Right cardiac atrium (tissue), 5 donors: ENCODE data around the gene PRPF18. TPM values are rescaled to one million over a fixed set of nuclear protein-coding genes. Genes with fewer than 3 reads are reported as not detected.

Source experiments
- ATAC-seq, 2 donors: fragments of 200-7000 bp; cut with Tn5 transposase; one replicate each; pipeline versions ENCODE4 v1.8.0 to v1.9.1; 2020; ENCODE audit warnings: moderate library complexity in 2 of 2, mild to moderate bottlenecking in 1 of 2
- DNase-seq, 3 donors: peaks; one replicate each; pipeline ENCODE4 v3.0.0-alpha.2; 2020
- H3K27ac ChIP-seq: one replicate; pipeline ENCODE4 v1.5.1; 2013; ENCODE audit warnings: mild to moderate bottlenecking, low read length, control low read depth, moderate library complexity
- H3K27me3 ChIP-seq: one replicate; pipeline ENCODE4 v1.6.1; 2013; ENCODE audit not compliant: control insufficient read depth, insufficient read depth
- H3K4me1 ChIP-seq: one replicate; pipeline ENCODE4 v1.6.1; 2013; ENCODE audit warnings: low read length; ENCODE audit not compliant: control insufficient read depth, insufficient read depth
- H3K4me3 ChIP-seq: one replicate; pipeline ENCODE4 v1.5.1; 2013; ENCODE audit warnings: low read length, control low read depth
- H3K9me3 ChIP-seq: one replicate; pipeline ENCODE4 v1.6.1; 2013; ENCODE audit warnings: low read length; ENCODE audit not compliant: control insufficient read depth
- WGBS: extraction: QIAGEN DNeasy Blood & Tissue Kit; methylation state at CpG from one replicate; pipeline ENCODE4 v1.1.7; 2013; 5-methylcytosine and 5-hydroxymethylcytosine counted together
- intact Hi-C, 4 donors: fragments of 100-400 bp; cut with DNase I; formaldehyde crosslinking; loops; one replicate each; pipeline versions ENCODE4 v1.11.0 to v1.14.0; 2022 to 2023
- polyA plus RNA-seq: library from polyadenylated mRNA; stranded (reverse); fragments of 200-250 nt; gene quantifications from one replicate; pipeline ENCODE4 v1.2.3, GENCODE V29; 2013
- total RNA-seq, 4 donors: library from RNA; stranded (reverse); fragmentation: NEBNext Ultra II Directional; extraction: Animal tissue kit (Norgen Biotek cat#: 25700); gene quantifications; one replicate each; pipeline ENCODE4 v1.2.1, GENCODE V29; 2021
- donor health status: healthy with polysubstance abuse.
- donor health status: DM: no; HTN: yes; CAD: no.
- donor health status: DM: no; HTN: no; CAD: no.
- donor health status: DM: no; HTN: yes; CAD: no; lungs with severe emphysema.
- donor health status: DM: yes; HTN: yes; CAD: no.

The PRPF18 gene
- total and polyA plus RNA-seq, 5 donors = 14.5 to 17.7 (median 14.7) TPM

GRCh38 chr10:13644866-13645265, 58.1 kb downstream of the PRPF18 start:
- intact Hi-C loops = no loop called here
- DNase-seq = no peak
- WGBS = 97% methylated on average over 9 of the region's 9 CpGs
- Histone ChIP-seq H3K27me3 (no peaks in the 10 kb centered on the region), H3K27ac (no peak overlapping the region), H3K4me1 (no peaks in the 10 kb centered on the region), H3K4me3 (no peak overlapping the region), H3K9me3 (no peaks in the 10 kb centered on the region)
- no peak for ATAC-seq

- ATAC-seq = peak; percentile 29 to 58
- DNase-seq = peak; percentile 44 to 82 (median 71)
- Histone ChIP-seq H3K9me3 (no peaks in the 10 kb centered on the region), H3K4me3 (no peak overlapping the region), H3K27me3 (no peaks in the 10 kb centered on the region), H3K27ac (peak overlapping the region; percentile 63), H3K4me1 (peaks cover 3% of the 10 kb centered on the region)
- intact Hi-C loops = no loop called here
- 79% methylated on average over 12 of the region's 12 CpGs for WGBS
These were observed 61.7 kb downstream of the PRPF18 start for GRCh38 chr10:13648425-13648824.

GRCh38 chr10:13649844-13650520, 63.2 kb downstream of the PRPF18 start:
- WGBS = 65% methylated on average over 5 of the region's 5 CpGs
- Histone ChIP-seq H3K4me3 (no peak overlapping the region), H3K27ac (no peak overlapping the region), H3K4me1 (peaks cover 3% of the 10 kb centered on the region), H3K27me3 (no peaks in the 10 kb centered on the region), H3K9me3 (no peaks in the 10 kb centered on the region)
- no peak for DNase-seq
- ATAC-seq = no peak
- intact Hi-C loops = no loop called here

DNA sequence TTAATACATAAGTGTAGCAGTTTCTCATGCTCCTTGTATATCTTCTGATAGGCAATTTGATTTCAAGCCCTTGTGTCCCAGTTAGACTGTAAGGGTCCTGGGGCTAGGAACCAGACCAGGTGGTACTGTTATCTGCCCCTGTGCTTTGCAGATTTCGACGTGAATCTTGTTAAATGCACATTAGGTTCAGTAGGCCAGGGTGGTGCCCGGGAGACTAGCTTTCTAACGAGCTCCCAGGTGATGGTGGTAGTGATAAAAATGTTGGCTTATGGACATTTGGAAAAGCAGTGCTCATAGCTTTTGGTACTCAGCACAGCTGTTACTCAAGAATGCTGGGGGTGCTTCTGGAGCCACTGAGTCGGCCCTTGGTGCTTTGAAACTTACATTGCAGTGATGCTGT, 64.2 kb downstream of the PRPF18 start:
- Histone ChIP-seq H3K27ac (no peak overlapping the region), H3K9me3 (no peaks in the 10 kb centered on the region), H3K27me3 (no peaks in the 10 kb centered on the region), H3K4me3 (no peak overlapping the region), H3K4me1 (peaks cover 3% of the 10 kb centered on the region)
- intact Hi-C loops = no loop called here
- ATAC-seq (no peak), DNase-seq (no peak)
- WGBS = 59% methylated on average over 5 of the region's 5 CpGs

DNA sequence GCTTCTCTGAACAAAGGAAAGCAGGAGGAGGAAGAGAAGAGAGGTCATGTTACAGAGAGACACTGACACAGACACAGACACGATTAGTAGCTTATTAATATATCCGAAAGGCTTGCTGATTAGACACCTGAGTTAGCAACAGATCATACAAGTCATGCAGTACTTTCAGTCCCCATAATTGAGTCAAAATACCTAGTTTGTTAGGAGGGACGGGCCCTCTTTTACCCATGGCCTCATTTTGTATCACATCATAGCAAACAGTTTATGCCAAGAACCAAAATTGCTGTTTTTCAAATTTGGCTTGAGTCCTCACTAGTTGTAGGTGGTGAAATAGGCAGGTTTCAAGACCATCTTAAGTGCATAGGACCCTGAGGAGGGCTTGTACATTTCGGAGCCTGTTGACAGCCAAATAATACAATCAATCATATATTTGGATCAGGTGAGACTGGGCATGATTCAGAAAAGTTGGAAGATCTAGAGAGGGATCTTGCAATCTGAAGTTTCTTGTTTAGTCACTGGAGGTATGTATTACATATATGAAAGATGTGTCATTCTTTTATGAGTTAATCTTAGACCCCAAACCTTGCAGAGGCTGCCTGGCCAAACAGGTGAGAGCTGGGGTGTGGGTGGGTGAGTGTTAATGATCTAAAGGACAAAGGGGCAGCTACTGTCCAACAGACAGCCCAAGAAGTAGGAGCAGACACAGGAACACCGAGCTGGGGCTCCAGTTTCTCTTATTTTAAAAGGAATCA, 65.4 kb downstream of the PRPF18 start:
- no peak for ATAC-seq
- Histone ChIP-seq H3K4me1 (peaks cover 3% of the 10 kb centered on the region), H3K9me3 (no peaks in the 10 kb centered on the region), H3K27ac (no peak overlapping the region), H3K4me3 (no peak overlapping the region), H3K27me3 (no peaks in the 10 kb centered on the region)
- intact Hi-C loops = no loop called here
- 83% methylated on average over 5 of the region's 5 CpGs for WGBS
- DNase-seq = no peak

DNA sequence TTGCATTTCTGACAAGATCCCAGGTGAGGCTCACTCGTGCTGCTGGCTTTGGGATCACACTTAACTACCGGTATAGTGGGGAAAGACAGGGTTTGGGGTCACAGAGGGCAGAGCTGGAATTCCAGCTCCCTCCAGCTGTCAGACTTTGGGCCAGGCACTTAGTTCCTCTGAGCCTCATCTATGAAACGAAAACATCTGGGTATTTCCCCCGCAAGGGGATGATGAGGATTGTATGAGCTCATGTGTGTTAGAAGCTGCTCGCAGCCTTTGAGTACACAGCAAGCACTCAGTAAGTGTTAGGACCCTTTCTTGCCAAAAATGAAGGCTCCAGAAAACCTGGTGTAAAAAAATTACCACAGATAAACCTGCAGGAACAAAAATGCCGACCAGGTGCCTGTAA, 66.1 kb downstream of the PRPF18 start:
- Histone ChIP-seq H3K4me3 (no peak overlapping the region), H3K9me3 (no peaks in the 10 kb centered on the region), H3K27me3 (no peaks in the 10 kb centered on the region), H3K27ac (no peak overlapping the region), H3K4me1 (peaks cover 3% of the 10 kb centered on the region)
- no peak for DNase-seq
- 65% methylated on average over 6 of the region's 6 CpGs for WGBS
- intact Hi-C loops = no loop called here
- ATAC-seq = no peak

GRCh38 chr10:13654118-13654830, 67.5 kb downstream of the PRPF18 start:
- H3K27me3 ChIP-seq = no peaks in the 10 kb centered on the region
- H3K27ac ChIP-seq = no peak overlapping the region
- intact Hi-C loops = no loop called here
- peaks cover 5% of the 10 kb centered on the region for H3K4me1 ChIP-seq
- H3K9me3 ChIP-seq = no peaks in the 10 kb centered on the region
- H3K4me3 ChIP-seq = no peak overlapping the region
- 80% methylated on average over 8 of the region's 8 CpGs for WGBS
- no peak for ATAC-seq
- DNase-seq = no peak

DNA sequence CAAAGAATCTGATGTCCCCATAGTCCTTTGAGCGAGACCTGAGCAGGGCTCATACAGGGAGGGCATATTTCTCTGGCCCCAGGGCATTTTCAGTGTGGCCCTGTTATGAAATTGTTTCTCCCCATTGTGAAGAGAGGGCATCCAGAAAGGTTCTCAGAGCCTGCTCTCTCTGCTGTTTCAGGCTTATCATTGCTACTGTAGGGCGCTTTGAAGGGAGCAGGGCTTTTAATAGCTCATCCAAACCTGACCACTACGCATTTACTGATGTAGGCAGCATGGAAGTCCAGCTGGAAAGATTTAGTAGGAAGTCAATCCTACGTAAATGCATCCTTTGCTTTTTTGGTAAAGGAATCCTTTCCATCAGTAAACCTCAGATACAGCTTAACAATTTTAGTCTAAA, 68.1 kb downstream of the PRPF18 start:
- intact Hi-C loops = no loop called here
- H3K4me1 ChIP-seq = peaks cover 7% of the 10 kb centered on the region
- no peak for DNase-seq
- no peak overlapping the region for H3K4me3 ChIP-seq
- no peak overlapping the region for H3K27ac ChIP-seq
- WGBS = 81% methylated on average over 4 of the region's 4 CpGs
- H3K27me3 ChIP-seq = no peaks in the 10 kb centered on the region
- ATAC-seq = no peak
- H3K9me3 ChIP-seq = no peaks in the 10 kb centered on the region

GRCh38 chr10:13656337-13657100, 69.8 kb downstream of the PRPF18 start:
- DNase-seq (peak in 2 of 3 donors; percentile 64 to 66), ATAC-seq (no peak)
- H3K27me3 ChIP-seq = no peaks in the 10 kb centered on the region
- H3K9me3 ChIP-seq = no peaks in the 10 kb centered on the region
- intact Hi-C loops = no loop called here
- 89% methylated on average over 68 of the region's 68 CpGs for WGBS
- no peak overlapping the region for H3K4me3 ChIP-seq
- no peak overlapping the region for H3K27ac ChIP-seq
- H3K4me1 ChIP-seq = peaks cover 7% of the 10 kb centered on the region

- intact Hi-C loops = no loop called here
- DNase-seq = no peak
- no peak overlapping the region for H3K4me3 ChIP-seq
- no peak for ATAC-seq
- peaks cover 7% of the 10 kb centered on the region for H3K4me1 ChIP-seq
- WGBS = 88% methylated on average over 49 of the region's 49 CpGs
- no peak overlapping the region for H3K27ac ChIP-seq
- no peaks in the 10 kb centered on the region for H3K27me3 ChIP-seq
- no peaks in the 10 kb centered on the region for H3K9me3 ChIP-seq
These were observed 70.4 kb downstream of the PRPF18 start for GRCh38 chr10:13657101-13657680.
